ENCODE results near the gene MGAT5B. TPM values are rescaled to one million over a fixed set of nuclear protein-coding genes. Genes with fewer than 3 reads are reported as not detected.

The MGAT5B gene
- total RNA-seq, 1 donor from 2014 or later, result 7.4 TPM

GRCh38 chr17:76886395-76886794 lies 18.2 kb downstream of the MGAT5B start:
- H3K27me3 Mint-ChIP-seq, result peaks cover 7% of the 10 kb centered on the region
- H3K4me1 Mint-ChIP-seq, result no peaks in the 10 kb centered on the region
- CTCF ChIA-PET, result no interaction called here
- H3K36me3 Mint-ChIP-seq (ENCODE audit: low read depth), result no peaks in the 10 kb centered on the region
- intact Hi-C loops (cut with micrococcal nuclease), result no loop called here
- TF ChIP-seq, protein P1, sequence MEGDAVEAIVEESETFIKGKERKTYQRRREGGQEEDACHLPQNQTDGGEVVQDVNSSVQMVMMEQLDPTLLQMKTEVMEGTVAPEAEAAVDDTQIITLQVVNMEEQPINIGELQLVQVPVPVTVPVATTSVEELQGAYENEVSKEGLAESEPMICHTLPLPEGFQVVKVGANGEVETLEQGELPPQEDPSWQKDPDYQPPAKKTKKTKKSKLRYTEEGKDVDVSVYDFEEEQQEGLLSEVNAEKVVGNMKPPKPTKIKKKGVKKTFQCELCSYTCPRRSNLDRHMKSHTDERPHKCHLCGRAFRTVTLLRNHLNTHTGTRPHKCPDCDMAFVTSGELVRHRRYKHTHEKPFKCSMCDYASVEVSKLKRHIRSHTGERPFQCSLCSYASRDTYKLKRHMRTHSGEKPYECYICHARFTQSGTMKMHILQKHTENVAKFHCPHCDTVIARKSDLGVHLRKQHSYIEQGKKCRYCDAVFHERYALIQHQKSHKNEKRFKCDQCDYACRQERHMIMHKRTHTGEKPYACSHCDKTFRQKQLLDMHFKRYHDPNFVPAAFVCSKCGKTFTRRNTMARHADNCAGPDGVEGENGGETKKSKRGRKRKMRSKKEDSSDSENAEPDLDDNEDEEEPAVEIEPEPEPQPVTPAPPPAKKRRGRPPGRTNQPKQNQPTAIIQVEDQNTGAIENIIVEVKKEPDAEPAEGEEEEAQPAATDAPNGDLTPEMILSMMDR (IDR thresholded peaks at IDR 0.05), result no peak
- POLR2A ChIA-PET, result no interaction called here
- H3K27ac Mint-ChIP-seq, result no peak overlapping the region
- ATAC-seq (ENCODE audit: low read depth), result no peak
- no peak overlapping the region for H3K4me3 Mint-ChIP-seq
- DNase-seq, result no peak
- H3K9me3 Mint-ChIP-seq, result no peaks in the 10 kb centered on the region

DNA sequence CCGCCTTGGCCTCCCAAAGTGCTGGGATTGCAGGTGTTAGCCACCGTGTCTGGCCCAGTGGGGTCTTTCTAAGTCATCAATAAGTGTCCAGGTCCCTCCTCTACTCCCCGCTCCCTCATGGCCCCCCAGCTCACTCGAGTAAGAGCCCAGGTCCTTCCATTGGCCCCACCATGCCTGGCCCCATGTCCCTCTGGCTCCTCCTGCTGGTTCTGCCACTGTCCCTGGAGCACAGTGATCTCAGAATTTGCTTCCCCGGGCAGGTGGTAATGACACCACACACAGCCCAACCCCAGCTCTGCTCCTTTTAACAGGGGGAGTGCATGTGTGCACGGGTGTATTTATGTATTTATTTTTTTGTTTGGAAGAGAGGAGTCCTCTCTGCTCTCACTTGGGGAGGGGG lies 19.6 kb downstream of the MGAT5B start:
- POLR2A ChIA-PET, result no interaction called here
- H3K4me1 Mint-ChIP-seq, result no peaks in the 10 kb centered on the region
- DNase-seq, result no peak
- intact Hi-C loops (cut with micrococcal nuclease), result no loop called here
- no peaks in the 10 kb centered on the region for H3K9me3 Mint-ChIP-seq
- CTCF ChIA-PET, result no interaction called here
- H3K36me3 Mint-ChIP-seq (ENCODE audit: low read depth), result no peaks in the 10 kb centered on the region
- no peak overlapping the region for H3K4me3 Mint-ChIP-seq
- TF ChIP-seq, protein P1 (IDR thresholded peaks at IDR 0.05), result no peak
- H3K27ac Mint-ChIP-seq, result no peak overlapping the region
- peaks cover 7% of the 10 kb centered on the region for H3K27me3 Mint-ChIP-seq
- ATAC-seq (ENCODE audit: low read depth), result no peak

DNA sequence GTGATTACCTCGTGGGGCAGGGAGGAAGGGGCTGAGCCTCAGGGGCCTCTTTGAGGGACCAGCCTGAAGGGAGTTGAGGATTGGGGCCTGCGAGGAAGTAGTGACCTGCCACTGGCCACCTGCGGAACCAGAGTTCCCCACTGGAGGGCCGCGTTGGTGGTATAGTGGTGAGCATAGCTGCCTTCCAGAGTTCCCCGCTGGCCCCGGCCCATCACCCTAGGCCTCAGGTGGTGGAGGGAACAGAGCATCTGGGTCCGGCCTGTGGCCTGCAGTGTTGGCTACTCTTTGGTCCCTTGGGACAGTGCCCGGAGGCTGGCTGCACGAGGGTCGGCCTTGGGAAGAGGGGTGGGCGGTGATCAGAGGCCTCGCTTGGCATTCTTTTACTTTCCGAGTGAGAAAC lies 20.5 kb downstream of the MGAT5B start:
- Mint-ChIP-seq H3K4me1 (no peaks in the 10 kb centered on the region), H3K27ac (no peak overlapping the region), H3K36me3 (ENCODE audit: low read depth) (no peaks in the 10 kb centered on the region), H3K9me3 (no peaks in the 10 kb centered on the region), H3K27me3 (peaks cover 7% of the 10 kb centered on the region), H3K4me3 (no peak overlapping the region)
- TF ChIP-seq, protein P1 (IDR thresholded peaks at IDR 0.05), result no peak
- CTCF ChIA-PET, result interaction anchor here (1.8 kb wide), 1 partner anchor 168 kb away, joined by 5 read pairs; no protein-coding TSS in a partner anchor
- no peak for ATAC-seq (ENCODE audit: low read depth)
- intact Hi-C loops (cut with micrococcal nuclease), result no loop called here
- DNase-seq, result no peak
- POLR2A ChIA-PET, result no interaction called here

GRCh38 chr17:76889323-76889722 lies 21.1 kb downstream of the MGAT5B start:
- intact Hi-C loops (cut with micrococcal nuclease), result no loop called here
- Mint-ChIP-seq H3K27me3 (peaks cover 7% of the 10 kb centered on the region), H3K36me3 (ENCODE audit: low read depth) (no peaks in the 10 kb centered on the region), H3K9me3 (no peaks in the 10 kb centered on the region), H3K4me1 (no peaks in the 10 kb centered on the region), H3K27ac (no peak overlapping the region), H3K4me3 (no peak overlapping the region)
- ChIA-PET POLR2A (no interaction called here), CTCF (interaction anchor here (1.8 kb wide), 1 partner anchor 167 kb away, joined by 5 read pairs; no protein-coding TSS in a partner anchor)
- ATAC-seq (ENCODE audit: low read depth) (no peak), DNase-seq (no peak)
- TF ChIP-seq, protein P1 (IDR thresholded peaks at IDR 0.05), result no peak

GRCh38 chr17:76892329-76892728 lies 24.1 kb downstream of the MGAT5B start:
- POLR2A ChIA-PET, result no interaction called here
- ATAC-seq (ENCODE audit: low read depth), result no peak
- Mint-ChIP-seq H3K36me3 (ENCODE audit: low read depth) (no peaks in the 10 kb centered on the region), H3K4me1 (no peaks in the 10 kb centered on the region), H3K4me3 (no peak overlapping the region), H3K9me3 (no peaks in the 10 kb centered on the region), H3K27me3 (peaks cover 7% of the 10 kb centered on the region), H3K27ac (no peak overlapping the region)
- no peak for DNase-seq
- CTCF ChIA-PET, result no interaction called here
- TF ChIP-seq, protein P1 (IDR thresholded peaks at IDR 0.05), result no peak
- intact Hi-C loops (cut with micrococcal nuclease), result no loop called here

Measured in activated B cell treated with CpG ODN at 0.5 μM for 24 hours (primary cell).